IMR-90 (cell line): ENCODE results near the gene TTC1. TPM values are rescaled to one million over a fixed set of nuclear protein-coding genes. Genes with fewer than 3 reads are reported as not detected.
A peak's percentile ranks its signal among the peaks of the same experiment; 100 is the strongest.

Experiments used
- ATAC-seq: fragments of 200-7000 bp; cut with Tn5 transposase; 2 replicates; pipeline ENCODE4 v1.9.1; 2020; ENCODE audit warnings: low read depth, mild to moderate bottlenecking, moderate library complexity
- BruUV-seq: library from RNA; stranded (reverse); fragments of 400-500 nt; replicated peaks from 2 replicates; lab custom pipeline; 2021; lab: Mats Ljungman, UMichigan
- CTCF ChIA-PET: fragments of 300-600 bp; formaldehyde crosslinking; extraction: SDS; loops from one replicate; lab custom pipeline; 2021; ENCODE audit warnings: antibody characterized with exemption; lab: Yijun Ruan, JAX
- POLR2A ChIA-PET: fragments of 300-600 bp; sonication (Branson Sonifier 250); formaldehyde crosslinking; loops from one replicate; lab custom pipeline; 2022; ENCODE audit warnings: antibody characterized with exemption; ENCODE audit not compliant: unreplicated experiment; lab: Charles Lee
- DNase-seq: peaks from one replicate; pipeline ENCODE4 v3.0.0; 2013
- H2AFZ ChIP-seq: replicated peaks from 2 replicates; pipeline ENCODE3; 2013; ENCODE audit warnings: low read length, mild to moderate bottlenecking; ENCODE audit not compliant: poor library complexity
- H2AK5ac ChIP-seq: 2 replicates; pipeline ENCODE4 v1.6.1; 2013; ENCODE audit warnings: low read depth, low read length, inconsistent platforms
- H2AK9ac ChIP-seq: replicated peaks from 2 replicates; pipeline ENCODE3; 2013; ENCODE audit warnings: mild to moderate bottlenecking, low read depth, low read length, moderate library complexity; ENCODE audit not compliant: poor library complexity
- H2BK120ac ChIP-seq: 2 replicates; pipeline ENCODE4 v1.6.1; 2013; ENCODE audit warnings: low read depth, low read length, inconsistent platforms
- H2BK15ac ChIP-seq: 3 replicates; pipeline ENCODE4 v1.6.1; 2013; ENCODE audit warnings: low read depth, low read length, inconsistent platforms
- H2BK20ac ChIP-seq: 2 replicates; pipeline ENCODE4 v1.6.1; 2013; ENCODE audit warnings: low read depth, mild to moderate bottlenecking, inconsistent platforms, low read length, moderate library complexity
- H2BK5ac ChIP-seq: 2 replicates; pipeline ENCODE4 v1.6.1; 2013; ENCODE audit warnings: mild to moderate bottlenecking, low read depth, low read length, inconsistent platforms; ENCODE audit not compliant: poor library complexity, severe bottlenecking
- H3K14ac ChIP-seq: replicated peaks from 2 replicates; pipeline ENCODE4 v1.6.1; 2013; ENCODE audit warnings: low read depth, low read length, inconsistent platforms
- H3K18ac ChIP-seq: 2 replicates; pipeline ENCODE4 v1.6.1; 2013; ENCODE audit warnings: low read depth, low read length, control low read depth
- H3K23ac ChIP-seq: 2 replicates; pipeline ENCODE4 v1.6.1; 2013; ENCODE audit warnings: low read depth, low read length, inconsistent platforms
- H3K27ac ChIP-seq: 2 replicates; pipeline ENCODE4 v1.5.1; 2013; ENCODE audit warnings: mild to moderate bottlenecking, control low read depth, low read length; ENCODE audit not compliant: insufficient read depth
- H3K27me3 ChIP-seq: 2 replicates; pipeline ENCODE4 v1.6.1; 2013; ENCODE audit warnings: low read length; ENCODE audit not compliant: control insufficient read depth, insufficient read depth
- H3K36me3 ChIP-seq: 2 replicates; pipeline ENCODE4 v1.6.1; 2013; ENCODE audit warnings: low read length, mixed read lengths; ENCODE audit not compliant: control insufficient read depth, insufficient read depth
- H3K4ac ChIP-seq: 2 replicates; pipeline ENCODE4 v1.6.1; 2013; ENCODE audit warnings: low read depth, low read length, inconsistent platforms
- H3K4me1 ChIP-seq: 2 replicates; pipeline ENCODE4 v1.6.1; 2013; ENCODE audit warnings: low read length, mixed read lengths; ENCODE audit not compliant: control insufficient read depth, insufficient read depth
- H3K4me2 ChIP-seq: 2 replicates; pipeline ENCODE4 v1.6.1; 2013; ENCODE audit warnings: low read depth, mild to moderate bottlenecking, control low read depth, low read length, moderate library complexity
- H3K4me3 ChIP-seq: 2 replicates; pipeline ENCODE4 v1.5.1; 2013; ENCODE audit warnings: low read depth, mild to moderate bottlenecking, control low read depth, low read length, moderate library complexity; ENCODE audit not compliant: insufficient read depth
- H3K56ac ChIP-seq: 2 replicates; pipeline ENCODE4 v1.6.1; 2013; ENCODE audit warnings: low read length, inconsistent platforms; ENCODE audit not compliant: insufficient read depth; ENCODE audit errors: extremely low read depth
- H3K79me1 ChIP-seq, 2 experiments: 2 replicates each; pipeline ENCODE4 v1.6.1; 2013; ENCODE audit warnings: low read length in 2 of 2, inconsistent platforms in 1 of 2, low read depth in 1 of 2
- H3K9ac ChIP-seq: 2 replicates; pipeline ENCODE4 v1.6.1; 2013; ENCODE audit warnings: low read depth, low read length, control low read depth
- H3K9me1 ChIP-seq: 2 replicates; pipeline ENCODE4 v1.6.1; 2013; ENCODE audit warnings: low read length, inconsistent platforms; ENCODE audit not compliant: insufficient read depth
- H3K9me3 ChIP-seq: 2 replicates; pipeline ENCODE4 v1.6.1; 2013; ENCODE audit warnings: low read length; ENCODE audit not compliant: control insufficient read depth, insufficient read depth
- H4K20me1 ChIP-seq: 2 replicates; pipeline ENCODE4 v1.6.1; 2013; ENCODE audit warnings: low read length, inconsistent platforms; ENCODE audit not compliant: insufficient read depth
- H4K5ac ChIP-seq: 2 replicates; pipeline ENCODE4 v1.6.1; 2013; ENCODE audit warnings: mild to moderate bottlenecking, low read depth, low read length, control low read depth
- H4K8ac ChIP-seq, 2 experiments: 2 replicates each; pipeline ENCODE4 v1.6.1; 2013; ENCODE audit warnings: low read depth in 2 of 2, low read length in 2 of 2, control low read depth in 1 of 2, inconsistent platforms in 1 of 2
- H4K91ac ChIP-seq: 2 replicates; pipeline ENCODE4 v1.6.1; 2013; ENCODE audit warnings: low read depth, low read length, inconsistent platforms; ENCODE audit not compliant: insufficient read depth
- BHLHE40 ChIP-seq: fragments of 150-350 bp; IDR thresholded peaks from 2 replicates; pipeline ENCODE4 v1.6.1; 2016; ENCODE audit warnings: mild to moderate bottlenecking, low read depth, low read length
- FOS ChIP-seq: fragments of 150-350 bp; IDR thresholded peaks from 2 replicates; pipeline ENCODE4 v1.6.1; 2016; ENCODE audit warnings: low read depth, low read length
- MAFK ChIP-seq: IDR thresholded peaks from 2 replicates; pipeline ENCODE4 v1.6.1; 2012; ENCODE audit warnings: low read depth, low read length, improper control_type of control experiment
- MAZ ChIP-seq: IDR thresholded peaks from 2 replicates; pipeline ENCODE4 v1.6.1; 2012; ENCODE audit warnings: low read depth, mild to moderate bottlenecking, low read length, improper control_type of control experiment, moderate library complexity, borderline replicate concordance
- MXI1 ChIP-seq: IDR thresholded peaks from 2 replicates; pipeline ENCODE4 v1.6.1; 2012; ENCODE audit warnings: low read depth, mild to moderate bottlenecking, low read length, moderate library complexity, borderline replicate concordance
- NFE2L2 ChIP-seq: fragments of 150-350 bp; IDR thresholded peaks from 2 replicates; pipeline ENCODE4 v1.6.1; 2016; ENCODE audit warnings: low read depth, mild to moderate bottlenecking, low read length
- RAD21 ChIP-seq: IDR thresholded peaks from 2 replicates; pipeline ENCODE4 v1.6.1; 2012; ENCODE audit warnings: low read length, improper control_type of control experiment
- RCOR1 ChIP-seq: IDR thresholded peaks from 2 replicates; pipeline ENCODE4 v1.6.1; 2012; ENCODE audit warnings: mild to moderate bottlenecking, low read length, improper control_type of control experiment; ENCODE audit not compliant: insufficient replicate concordance
- RFX5 ChIP-seq: IDR thresholded peaks from 2 replicates; pipeline ENCODE4 v1.8.0; 2012; ENCODE audit warnings: low read depth, mild to moderate bottlenecking, low read length, moderate library complexity
- SMC3 ChIP-seq: fragments of 150-350 bp; IDR thresholded peaks from 2 replicates; pipeline ENCODE4 v1.6.1; 2016; ENCODE audit warnings: low read depth, mild to moderate bottlenecking, antibody characterized with exemption, low read length, moderate library complexity
- WGBS, 2 experiments: methylation state at CpG; one replicate each; pipeline versions ENCODE4 v1.1.5 to v1.1.7; 2013; ENCODE audit warnings: missing lambda C conversion rate in 2 of 2; ENCODE audit not compliant: insufficient read length in 1 of 2; ENCODE audit errors: extremely low coverage in 2 of 2; 5-methylcytosine and 5-hydroxymethylcytosine counted together
- dilution Hi-C: fragments of 300-500 bp; cut with HindIII; formaldehyde crosslinking; loops from one replicate; pipeline ENCODE4 v1.14.3; 2018; ENCODE audit warnings: low sequenced_read_pairs; ENCODE audit not compliant: unreplicated experiment
- in situ Hi-C: fragments of 300-500 bp; cut with MboI; formaldehyde crosslinking; loops from 3 replicates; pipeline ENCODE4 v1.14.3; 2019; ENCODE audit warnings: low sequenced_read_pairs, inconsistent platforms, mixed read lengths
- intact Hi-C: fragments of 100-400 bp; cut with micrococcal nuclease; formaldehyde crosslinking; loops from 2 replicates; pipeline ENCODE4 v1.10.0; 2022
- polyA plus RNA-seq, 3 experiments: library from polyadenylated mRNA; depleted of rRNA; stranded (reverse); fragments of >200 nt; gene quantifications; 2 replicates each; pipeline ENCODE4 v1.2.3, GENCODE V29; 2012; ENCODE audit warnings: low replicate concordance in 1 of 3
- total RNA-seq: library from RNA; depleted of rRNA; stranded (reverse); fragments of >200 nt; gene quantifications from 2 replicates; pipeline ENCODE4 v1.2.3, GENCODE V29; 2012
- TF ChIP-seq, protein P1 (sequence below): conservative IDR thresholded peaks from 2 replicates; pipeline ENCODE4 v1.5.1; 2012; ENCODE audit warnings: mild to moderate bottlenecking, low read depth, low read length, improper control_type of control experiment
- TF ChIP-seq, protein P2 (sequence below): fragments of 150-350 bp; IDR thresholded peaks from 2 replicates; pipeline ENCODE4 v1.6.1; 2016; ENCODE audit warnings: low read depth, mild to moderate bottlenecking, low read length, moderate library complexity, borderline replicate concordance

Gene TTC1
- total and polyA plus RNA-seq, 2 of the 4 experiments (the other 2 are of a cell fraction) = 23.1 to 41.1 TPM

DNA sequence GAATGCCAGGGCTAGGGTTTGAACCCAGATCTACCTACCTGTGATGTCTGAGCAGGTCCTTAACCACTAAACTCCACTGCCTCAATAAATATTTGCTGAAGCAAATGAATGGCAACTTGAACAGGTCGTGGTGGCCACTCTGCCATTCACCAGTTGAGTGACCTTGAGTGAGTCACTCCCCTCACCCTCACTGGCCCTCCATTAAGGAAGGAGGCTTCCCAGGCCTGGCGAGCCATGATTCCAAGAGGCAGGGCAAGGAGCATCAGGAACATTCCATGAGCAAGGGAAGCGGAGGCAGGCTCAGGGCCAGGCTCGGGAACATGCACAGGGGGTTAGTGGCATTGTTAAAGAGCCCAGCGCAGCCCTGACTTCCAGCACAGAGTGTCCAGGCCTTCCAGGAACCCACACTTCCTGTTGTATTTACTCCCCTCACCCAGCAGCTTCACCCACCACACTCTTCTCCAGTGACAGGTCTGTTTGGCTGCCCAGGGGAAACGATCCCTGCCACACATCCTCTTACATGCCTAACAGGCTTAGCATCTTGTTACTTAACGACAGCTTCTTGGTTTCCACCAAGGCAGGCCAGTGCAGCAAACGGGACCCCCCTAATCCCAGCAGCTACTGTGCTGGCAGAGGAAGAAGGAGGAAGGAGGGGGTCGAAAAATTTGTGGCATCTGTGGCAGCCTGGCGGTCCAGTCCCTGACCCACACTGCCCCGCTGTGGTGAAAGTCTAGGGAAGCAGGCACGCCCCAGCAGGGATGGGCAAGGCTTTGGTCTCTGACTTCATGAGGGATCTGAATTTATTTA is 43.7 kb upstream of the TTC1 start:
- H2AFZ ChIP-seq = peak overlapping the region; percentile 78
- in situ Hi-C loops (loop anchor here (10.0 to 25.0 kb wide), 2 partner anchors 520 to 803 kb away; no protein-coding TSS in a partner anchor), intact Hi-C loops (loop anchor here (1.0 to 5.0 kb wide), 4 partner anchors 48 to 678 kb away; partner anchors contain the start of genes ADRA1B and IL12B), dilution Hi-C loops (no loop called here)
- 0% methylated on average over 1 of the region's 12 CpGs; no CpG with 5 or more reads in 1 of the 2 experiments for WGBS, 2 experiments
- no peaks in the 10 kb centered on the region for H4K20me1 ChIP-seq
- H3K27ac ChIP-seq = no peak overlapping the region
- peak overlapping the region; percentile 54; the same call in 1 of the 2 replicates for H3K4me2 ChIP-seq
- no peaks in the 10 kb centered on the region for H3K9me3 ChIP-seq
- TF ChIP-seq RCOR1 = no peak
- no peak for TF ChIP-seq RFX5
- TF ChIP-seq BHLHE40 = no peak
- no peak for TF ChIP-seq MAFK
- no peak for TF ChIP-seq NFE2L2
- peak; percentile 85 for TF ChIP-seq RAD21
- peak; percentile 70 for TF ChIP-seq SMC3
- TF ChIP-seq MXI1 = no peak
- TF ChIP-seq, protein P1, sequence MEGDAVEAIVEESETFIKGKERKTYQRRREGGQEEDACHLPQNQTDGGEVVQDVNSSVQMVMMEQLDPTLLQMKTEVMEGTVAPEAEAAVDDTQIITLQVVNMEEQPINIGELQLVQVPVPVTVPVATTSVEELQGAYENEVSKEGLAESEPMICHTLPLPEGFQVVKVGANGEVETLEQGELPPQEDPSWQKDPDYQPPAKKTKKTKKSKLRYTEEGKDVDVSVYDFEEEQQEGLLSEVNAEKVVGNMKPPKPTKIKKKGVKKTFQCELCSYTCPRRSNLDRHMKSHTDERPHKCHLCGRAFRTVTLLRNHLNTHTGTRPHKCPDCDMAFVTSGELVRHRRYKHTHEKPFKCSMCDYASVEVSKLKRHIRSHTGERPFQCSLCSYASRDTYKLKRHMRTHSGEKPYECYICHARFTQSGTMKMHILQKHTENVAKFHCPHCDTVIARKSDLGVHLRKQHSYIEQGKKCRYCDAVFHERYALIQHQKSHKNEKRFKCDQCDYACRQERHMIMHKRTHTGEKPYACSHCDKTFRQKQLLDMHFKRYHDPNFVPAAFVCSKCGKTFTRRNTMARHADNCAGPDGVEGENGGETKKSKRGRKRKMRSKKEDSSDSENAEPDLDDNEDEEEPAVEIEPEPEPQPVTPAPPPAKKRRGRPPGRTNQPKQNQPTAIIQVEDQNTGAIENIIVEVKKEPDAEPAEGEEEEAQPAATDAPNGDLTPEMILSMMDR = peak; percentile 71
- TF ChIP-seq, protein P2, sequence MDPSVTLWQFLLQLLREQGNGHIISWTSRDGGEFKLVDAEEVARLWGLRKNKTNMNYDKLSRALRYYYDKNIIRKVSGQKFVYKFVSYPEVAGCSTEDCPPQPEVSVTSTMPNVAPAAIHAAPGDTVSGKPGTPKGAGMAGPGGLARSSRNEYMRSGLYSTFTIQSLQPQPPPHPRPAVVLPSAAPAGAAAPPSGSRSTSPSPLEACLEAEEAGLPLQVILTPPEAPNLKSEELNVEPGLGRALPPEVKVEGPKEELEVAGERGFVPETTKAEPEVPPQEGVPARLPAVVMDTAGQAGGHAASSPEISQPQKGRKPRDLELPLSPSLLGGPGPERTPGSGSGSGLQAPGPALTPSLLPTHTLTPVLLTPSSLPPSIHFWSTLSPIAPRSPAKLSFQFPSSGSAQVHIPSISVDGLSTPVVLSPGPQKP = no peak
- TF ChIP-seq FOS = no peak
- TF ChIP-seq MAZ = no peak
- peak overlapping the region; percentile 82; the same call in 1 of the 3 replicates for H2BK15ac ChIP-seq
- no peak overlapping the region for H3K9ac ChIP-seq
- H2BK120ac ChIP-seq = peak overlapping the region; percentile 77
- H4K91ac ChIP-seq = peak overlapping the region; percentile 89
- peak overlapping the region; percentile 66 for H2BK20ac ChIP-seq
- peak overlapping the region; percentile 15; the same call in 1 of the 2 replicates for H3K14ac ChIP-seq
- H2AK9ac ChIP-seq = no peak overlapping the region
- H4K8ac ChIP-seq = peak overlapping the region; percentile 56 to 73; a peak in 2 of 4 replicates
- H3K4me1 ChIP-seq = peaks cover 5% of the 10 kb centered on the region
- H2AK5ac ChIP-seq = peak overlapping the region; percentile 85
- peak overlapping the region; percentile 24; the same call in 1 of the 2 replicates for H4K5ac ChIP-seq
- BruUV-seq = no TSS peak
- H3K23ac ChIP-seq = no peak overlapping the region
- peaks cover 8% of the 10 kb centered on the region for H3K9me1 ChIP-seq
- ChIA-PET POLR2A (interaction anchor here (0.6 kb wide), 1 partner anchor 787 kb away, joined by 3 read pairs; no protein-coding TSS in a partner anchor), CTCF (interaction anchor here (0.6 to 1.7 kb wide), 8 partner anchors 9 to 521 kb away, joined by 3 to 5 read pairs (median 4); no protein-coding TSS in a partner anchor)
- no peak overlapping the region for H2BK5ac ChIP-seq
- no peaks in the 10 kb centered on the region for H3K27me3 ChIP-seq
- H3K56ac ChIP-seq = no peak overlapping the region
- no peaks in the 10 kb centered on the region for H3K79me1 ChIP-seq
- H3K18ac ChIP-seq = peak overlapping the region; percentile 6; the same call in 1 of the 2 replicates
- ATAC-seq (peak; percentile 96), DNase-seq (peak; percentile 57)
- peak overlapping the region; percentile 79 for H3K4ac ChIP-seq
- H3K4me3 ChIP-seq = no peak overlapping the region
- no peaks in the 10 kb centered on the region for H3K36me3 ChIP-seq
